Fibroblast of mammary gland (primary cell): Measurements from ENCODE around the gene HSPG2.
A peak's percentile ranks its signal among the peaks of the same experiment; 100 is the strongest.

Experiments
- DNase-seq: peaks from one replicate; pipeline ENCODE4 v3.0.0-alpha.2; 2010; ENCODE audit warnings: low read depth
- H3K4me3 ChIP-seq: 2 replicates; pipeline ENCODE4 v1.5.1; 2011; ENCODE audit warnings: low read depth, mild to moderate bottlenecking, low read length, moderate library complexity; ENCODE audit not compliant: control insufficient read depth
- TF ChIP-seq, protein P1 (sequence below): conservative IDR thresholded peaks from 2 replicates; pipeline ENCODE4 v1.5.1; 2011; ENCODE audit warnings: low read depth, low read length, inconsistent platforms; ENCODE audit not compliant: control insufficient read depth, insufficient read depth

HSPG2 gene

GRCh38 chr1:21821385-21822019 is 115.6 kb downstream of the HSPG2 start:
- H3K4me3 ChIP-seq = no peak overlapping the region
- no peak for DNase-seq
- TF ChIP-seq, protein P1, sequence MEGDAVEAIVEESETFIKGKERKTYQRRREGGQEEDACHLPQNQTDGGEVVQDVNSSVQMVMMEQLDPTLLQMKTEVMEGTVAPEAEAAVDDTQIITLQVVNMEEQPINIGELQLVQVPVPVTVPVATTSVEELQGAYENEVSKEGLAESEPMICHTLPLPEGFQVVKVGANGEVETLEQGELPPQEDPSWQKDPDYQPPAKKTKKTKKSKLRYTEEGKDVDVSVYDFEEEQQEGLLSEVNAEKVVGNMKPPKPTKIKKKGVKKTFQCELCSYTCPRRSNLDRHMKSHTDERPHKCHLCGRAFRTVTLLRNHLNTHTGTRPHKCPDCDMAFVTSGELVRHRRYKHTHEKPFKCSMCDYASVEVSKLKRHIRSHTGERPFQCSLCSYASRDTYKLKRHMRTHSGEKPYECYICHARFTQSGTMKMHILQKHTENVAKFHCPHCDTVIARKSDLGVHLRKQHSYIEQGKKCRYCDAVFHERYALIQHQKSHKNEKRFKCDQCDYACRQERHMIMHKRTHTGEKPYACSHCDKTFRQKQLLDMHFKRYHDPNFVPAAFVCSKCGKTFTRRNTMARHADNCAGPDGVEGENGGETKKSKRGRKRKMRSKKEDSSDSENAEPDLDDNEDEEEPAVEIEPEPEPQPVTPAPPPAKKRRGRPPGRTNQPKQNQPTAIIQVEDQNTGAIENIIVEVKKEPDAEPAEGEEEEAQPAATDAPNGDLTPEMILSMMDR = no peak

GRCh38 chr1:21820597-21821232 is 116.4 kb downstream of the HSPG2 start:
- no peak for DNase-seq
- TF ChIP-seq, protein P1 = no peak
- H3K4me3 ChIP-seq = no peak overlapping the region

DNA sequence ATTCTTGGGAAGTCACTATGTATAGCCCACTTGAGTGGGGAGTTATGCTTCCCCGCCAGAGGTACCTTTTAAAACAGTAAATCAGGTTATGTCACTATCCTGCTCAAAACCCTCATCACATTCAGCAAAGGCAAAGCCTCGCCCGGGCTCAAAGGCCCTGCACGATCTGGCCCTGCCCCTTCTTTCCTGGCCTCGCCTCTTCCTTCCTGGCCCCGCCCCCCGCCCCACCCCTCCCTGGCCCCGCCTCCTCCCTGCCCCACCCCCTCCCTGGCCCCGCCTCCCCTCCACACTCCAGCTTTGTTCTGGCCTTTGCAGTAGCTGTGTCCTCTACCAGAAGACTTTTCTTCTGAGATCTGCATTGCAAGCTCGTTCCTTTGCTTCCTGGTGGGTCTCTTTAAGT is 118.5 kb downstream of the HSPG2 start:
- H3K4me3 ChIP-seq = no peak overlapping the region
- peak; percentile 29 for DNase-seq
- TF ChIP-seq, protein P1 = no peak

DNA sequence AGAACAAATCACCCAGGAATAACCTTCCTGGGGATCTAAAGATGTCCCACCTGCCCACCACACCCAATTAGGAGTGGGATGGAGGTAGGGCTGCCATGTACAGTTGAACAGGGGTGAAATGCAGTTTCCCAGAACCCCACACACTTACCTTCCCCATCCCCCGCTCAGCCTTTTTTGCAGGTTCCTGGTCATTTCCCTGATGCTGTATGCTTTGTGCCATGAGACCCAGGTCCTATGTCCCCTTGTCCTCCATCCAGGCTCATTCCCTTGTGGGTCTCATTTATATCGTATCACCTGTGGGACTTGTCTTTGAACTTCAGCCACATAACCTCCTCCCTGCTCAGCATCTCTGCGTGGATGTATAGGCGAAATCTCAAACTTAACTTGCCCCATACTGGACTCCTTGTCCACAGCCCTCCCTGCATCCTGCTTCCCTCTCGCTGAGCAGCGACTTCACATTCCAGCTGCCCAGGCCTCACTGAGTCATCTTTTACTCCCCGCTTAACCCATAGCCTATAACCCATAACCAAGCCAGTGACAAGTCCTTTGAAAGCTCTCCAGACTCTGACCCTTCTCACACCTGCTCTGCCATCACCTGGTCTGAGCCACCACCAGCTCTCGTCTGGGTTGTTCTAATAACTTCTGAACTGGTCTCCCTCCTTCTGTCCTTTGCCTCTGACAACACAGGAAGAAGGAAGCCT is 120.4 kb downstream of the HSPG2 start:
- peak; percentile 80 for DNase-seq
- H3K4me3 ChIP-seq = no peak overlapping the region
- TF ChIP-seq, protein P1 = no peak

GRCh38 chr1:21815724-21816321 is 121.3 kb downstream of the HSPG2 start:
- H3K4me3 ChIP-seq = no peak overlapping the region
- TF ChIP-seq, protein P1 = no peak
- no peak for DNase-seq

GRCh38 chr1:21814981-21815582 is 122.0 kb downstream of the HSPG2 start:
- no peak overlapping the region for H3K4me3 ChIP-seq
- DNase-seq = no peak
- TF ChIP-seq, protein P1 = no peak
